Natural killer cell (primary cell): ENCODE results near the gene MORC1. TPM values are rescaled to one million over a fixed set of nuclear protein-coding genes. Genes with fewer than 3 reads are reported as not detected.

Experiments used
- ATAC-seq, 3 donors: fragments of 150-1000 bp in 2 of 3; fragments of 200-7000 bp in 1 of 3; cut with Tn5 transposase; 1 replicate in 1 of 3; 2 replicates in 2 of 3; pipeline ENCODE4 v1.10.0; 2021; ENCODE audit warnings: mild to moderate bottlenecking in 2 of 3, moderate library complexity in 2 of 3
- DNase-seq, 2 donors: peaks; one replicate each; pipeline versions ENCODE4 v3.0.0 to v3.0.0-alpha.2; 2013 to 2021; ENCODE audit warnings: mixed read lengths in 1 of 2
- H3K27ac ChIP-seq: one replicate; pipeline ENCODE4 v1.5.1; 2013; ENCODE audit warnings: mild to moderate bottlenecking, low read length
- H3K27me3 ChIP-seq: one replicate; pipeline ENCODE4 v1.6.1; 2013; ENCODE audit warnings: low read length; ENCODE audit not compliant: control insufficient read depth, insufficient read depth
- H3K36me3 ChIP-seq: one replicate; pipeline ENCODE4 v1.6.1; 2013; ENCODE audit warnings: low read length; ENCODE audit not compliant: control insufficient read depth, insufficient read depth
- H3K4me1 ChIP-seq: one replicate; pipeline ENCODE4 v1.6.1; 2013; ENCODE audit warnings: low read length; ENCODE audit not compliant: control insufficient read depth, insufficient read depth
- H3K4me3 ChIP-seq: one replicate; pipeline ENCODE4 v1.5.1; 2013; ENCODE audit warnings: low read length
- H3K9me3 ChIP-seq: one replicate; pipeline ENCODE4 v1.6.1; 2013; ENCODE audit warnings: low read length; ENCODE audit not compliant: control insufficient read depth, insufficient read depth
- H3K27ac Mint-ChIP-seq, 2 donors: one replicate each; pipeline ENCODE4 v1.8.0; 2022; ENCODE audit warnings: mild to moderate bottlenecking in 2 of 2, mixed read lengths in 2 of 2, moderate library complexity in 1 of 2
- H3K27me3 Mint-ChIP-seq, 2 donors: one replicate each; pipeline ENCODE4 v1.8.0; 2022; ENCODE audit warnings: low read depth in 2 of 2, mixed read lengths in 2 of 2
- H3K36me3 Mint-ChIP-seq: one replicate; pipeline ENCODE4 v1.8.0; 2022; ENCODE audit warnings: mixed read lengths
- H3K4me1 Mint-ChIP-seq, 2 donors: one replicate each; pipeline ENCODE4 v1.8.0; 2022; ENCODE audit warnings: mixed read lengths in 2 of 2
- H3K4me3 Mint-ChIP-seq: one replicate; pipeline ENCODE4 v1.8.0; 2022; ENCODE audit warnings: mild to moderate bottlenecking, moderate library complexity, mixed read lengths
- H3K9me3 Mint-ChIP-seq, 2 donors: one replicate each; pipeline ENCODE4 v1.8.0; 2022; ENCODE audit warnings: mixed read lengths in 2 of 2
- CTCF ChIP-seq: fragments of 200-600 bp; IDR thresholded peaks from one replicate; pipeline ENCODE4 v1.8.0; 2022; ENCODE audit warnings: antibody characterized with exemption
- WGBS: methylation state at CpG from one replicate; pipeline ENCODE4 v1.1.7; 2013; ENCODE audit warnings: missing lambda C conversion rate; ENCODE audit not compliant: insufficient coverage; 5-methylcytosine and 5-hydroxymethylcytosine counted together
- intact Hi-C: fragments of 100-400 bp; cut with micrococcal nuclease; formaldehyde crosslinking; loops from one replicate; pipeline ENCODE4 v1.14.2; 2022
- total RNA-seq, 4 donors: library from RNA; stranded (reverse); fragments of 120-200 nt in 1 of 4; gene quantifications; one replicate each; pipeline versions ENCODE4 v1.2.3 to v1.2.4, GENCODE V29; 2013 to 2022

Gene MORC1
- total RNA-seq, 3 donors from 2014 or later (not counting 1 experiment from before 2014, with no cell fraction given), result 0.12 TPM; not detected in 2

GRCh38 chr3:109066864-109067263 lies 51.1 kb downstream of the MORC1 start:
- Histone ChIP-seq H3K36me3 (no peaks in the 10 kb centered on the region), H3K27me3 (no peaks in the 10 kb centered on the region), H3K27ac (no peak overlapping the region), H3K9me3 (no peaks in the 10 kb centered on the region), H3K4me3 (no peak overlapping the region), H3K4me1 (no peaks in the 10 kb centered on the region)
- no peaks in the 10 kb centered on the region for H3K36me3 Mint-ChIP-seq
- 88% methylated on average over 1 of the region's 3 CpGs for WGBS
- no peaks in the 10 kb centered on the region for H3K9me3 Mint-ChIP-seq
- H3K27ac Mint-ChIP-seq, result no peak overlapping the region
- H3K27me3 Mint-ChIP-seq, result peaks cover 1 to 4% of the 10 kb centered on the region in 2 donors
- no peak for TF ChIP-seq CTCF
- H3K4me1 Mint-ChIP-seq, result peaks cover under 1% of the 10 kb centered on the region in 2 donors
- DNase-seq (no peak), ATAC-seq (no peak)
- no peak overlapping the region for H3K4me3 Mint-ChIP-seq
- intact Hi-C loops, result no loop called here

GRCh38 chr3:109059264-109059663 lies 58.7 kb downstream of the MORC1 start:
- Mint-ChIP-seq H3K27ac (no peak overlapping the region), H3K4me1 (no peaks in the 10 kb centered on the region), H3K4me3 (no peak overlapping the region), H3K9me3 (no peaks in the 10 kb centered on the region), H3K36me3 (no peaks in the 10 kb centered on the region), H3K27me3 (peaks cover 6 to 21% of the 10 kb centered on the region in 2 donors)
- Histone ChIP-seq H3K27me3 (no peaks in the 10 kb centered on the region), H3K27ac (no peak overlapping the region), H3K36me3 (no peaks in the 10 kb centered on the region), H3K9me3 (no peaks in the 10 kb centered on the region), H3K4me3 (no peak overlapping the region), H3K4me1 (no peaks in the 10 kb centered on the region)
- WGBS, result 6% methylated on average over 3 of the region's 5 CpGs
- DNase-seq (no peak), ATAC-seq (no peak)
- intact Hi-C loops, result no loop called here
- no peak for TF ChIP-seq CTCF

GRCh38 chr3:109057616-109058015 lies 60.3 kb downstream of the MORC1 start:
- intact Hi-C loops, result no loop called here
- Mint-ChIP-seq H3K27me3 (peaks cover 6 to 21% of the 10 kb centered on the region in 2 donors), H3K4me1 (no peaks in the 10 kb centered on the region), H3K27ac (no peak overlapping the region), H3K9me3 (no peaks in the 10 kb centered on the region), H3K4me3 (no peak overlapping the region), H3K36me3 (no peaks in the 10 kb centered on the region)
- Histone ChIP-seq H3K27ac (no peak overlapping the region), H3K4me3 (no peak overlapping the region), H3K9me3 (no peaks in the 10 kb centered on the region), H3K4me1 (no peaks in the 10 kb centered on the region), H3K27me3 (no peaks in the 10 kb centered on the region), H3K36me3 (no peaks in the 10 kb centered on the region)
- no peak for DNase-seq
- WGBS, result 67% methylated on average over 1 of the region's 3 CpGs
- no peak for TF ChIP-seq CTCF
- no peak for ATAC-seq

GRCh38 chr3:109057056-109057455 lies 60.9 kb downstream of the MORC1 start:
- 96% methylated on average over 3 of the region's 3 CpGs for WGBS
- Mint-ChIP-seq H3K36me3 (no peaks in the 10 kb centered on the region), H3K27ac (no peak overlapping the region), H3K27me3 (peaks cover 6 to 21% of the 10 kb centered on the region in 2 donors), H3K4me3 (no peak overlapping the region), H3K4me1 (no peaks in the 10 kb centered on the region), H3K9me3 (no peaks in the 10 kb centered on the region)
- H3K27ac ChIP-seq, result no peak overlapping the region
- intact Hi-C loops, result no loop called here
- H3K9me3 ChIP-seq, result no peaks in the 10 kb centered on the region
- no peak for TF ChIP-seq CTCF
- no peak overlapping the region for H3K4me3 ChIP-seq
- H3K27me3 ChIP-seq, result no peaks in the 10 kb centered on the region
- no peaks in the 10 kb centered on the region for H3K4me1 ChIP-seq
- H3K36me3 ChIP-seq, result no peaks in the 10 kb centered on the region
- no peak for DNase-seq
- no peak for ATAC-seq
